Breast epithelium (tissue), 3 donors: Measurements from ENCODE around the gene SLC2A10.

Experiments
- CTCF ChIP-seq, 3 donors: fragments of 450-650 bp; IDR thresholded peaks; one replicate each; pipeline ENCODE4 v1.5.1; 2016 to 2017; ENCODE audit warnings: antibody characterized with exemption in 3 of 3, mild to moderate bottlenecking in 3 of 3, moderate library complexity in 3 of 3
- POLR2A ChIP-seq: fragments of 450-650 bp; IDR thresholded peaks from one replicate; pipeline ENCODE4 v1.6.1; 2016; ENCODE audit warnings: antibody characterized with exemption, mild to moderate bottlenecking, moderate library complexity
- POLR2AphosphoS5 ChIP-seq, 3 donors: sonication (generic); formaldehyde crosslinking; IDR thresholded peaks; one replicate each; pipeline ENCODE4 v1.6.1; 2017; ENCODE audit warnings: antibody characterized with exemption in 3 of 3

- TF ChIP-seq CTCF (IDR thresholded peaks at IDR 0.05) (no peak), POLR2A (no peak), POLR2AphosphoS5 (IDR thresholded peaks at IDR 0.05) (no peak)
Measured at GRCh38 chr20:46746956-46747526, 37.6 kb downstream of the SLC2A10 start.
